Breast epithelium (tissue), 4 donors: Measurements from ENCODE around the gene ZSWIM3. TPM values are rescaled to one million over a fixed set of nuclear protein-coding genes. Genes with fewer than 3 reads are reported as not detected.
"Not testable (repeated sequence)": the region's sequence is repeated elsewhere in the genome, so short reads cannot be mapped to it uniquely, and the experiment has no call there.

Experiments used
- DNase-seq, 2 donors: peaks; one replicate each; pipeline ENCODE4 v3.0.0-alpha.2; 2019; ENCODE audit warnings: low spot score in 2 of 2
- H3K27ac ChIP-seq, 2 donors: fragments of 200-600 bp; sonication (generic) in 1 of 2; one replicate each; pipeline ENCODE4 v1.5.1; 2016 to 2019; ENCODE audit warnings: mild to moderate bottlenecking in 1 of 2
- H3K27me3 ChIP-seq, 2 donors: fragments of 200-600 bp; sonication (generic) in 1 of 2; one replicate each; pipeline versions ENCODE4 v1.5.1 to v1.6.0; 2017 to 2019; ENCODE audit warnings: control low read depth in 1 of 2, mild to moderate bottlenecking in 1 of 2
- H3K36me3 ChIP-seq: fragments of 200-600 bp; one replicate; pipeline ENCODE4 v1.5.1; 2019
- H3K4me1 ChIP-seq, 2 donors: fragments of 200-600 bp; sonication (generic); one replicate each; pipeline ENCODE4 v1.5.1; 2016 to 2019; ENCODE audit warnings: control low read depth in 1 of 2
- H3K4me3 ChIP-seq, 3 donors: fragments of 200-600 bp; sonication (generic); 1 replicate in 2 of 3; 2 replicates in 1 of 3; pipeline ENCODE4 v1.5.1; 2016 to 2019; ENCODE audit warnings: mild to moderate bottlenecking in 3 of 3, moderate library complexity in 2 of 3
- H3K9me3 ChIP-seq, 2 donors: fragments of 200-600 bp; sonication (generic) in 1 of 2; one replicate each; pipeline ENCODE4 v1.5.1; 2016 to 2019; ENCODE audit warnings: control low read depth in 1 of 2
- POLR2A ChIP-seq: fragments of 450-650 bp; IDR thresholded peaks from one replicate; pipeline ENCODE4 v1.6.1; 2016; ENCODE audit warnings: antibody characterized with exemption, mild to moderate bottlenecking, moderate library complexity
- POLR2AphosphoS5 ChIP-seq, 3 donors: sonication (generic); formaldehyde crosslinking; IDR thresholded peaks; one replicate each; pipeline ENCODE4 v1.6.1; 2017; ENCODE audit warnings: antibody characterized with exemption in 3 of 3
- intact Hi-C: fragments of 100-400 bp; cut with DNase I; formaldehyde crosslinking; loops from one replicate; pipeline ENCODE4 v1.15.1; 2023; ENCODE audit warnings: low total_unique reads
- total RNA-seq, 3 donors: library from RNA; depleted of rRNA; stranded (reverse); fragments of >200 nt; gene quantifications; one replicate each; pipeline ENCODE4 v1.1.0, GENCODE V29; 2016
- TF ChIP-seq, protein P1 (sequence below), 3 donors: fragments of 450-650 bp; IDR thresholded peaks; one replicate each; pipeline ENCODE4 v1.5.1; 2016 to 2017; ENCODE audit warnings: antibody characterized with exemption in 3 of 3, mild to moderate bottlenecking in 3 of 3, moderate library complexity in 3 of 3

Gene ZSWIM3
- total RNA-seq, 3 donors from 2014 or later, result 1.9 to 5.4 (median 4.9) TPM

DNA sequence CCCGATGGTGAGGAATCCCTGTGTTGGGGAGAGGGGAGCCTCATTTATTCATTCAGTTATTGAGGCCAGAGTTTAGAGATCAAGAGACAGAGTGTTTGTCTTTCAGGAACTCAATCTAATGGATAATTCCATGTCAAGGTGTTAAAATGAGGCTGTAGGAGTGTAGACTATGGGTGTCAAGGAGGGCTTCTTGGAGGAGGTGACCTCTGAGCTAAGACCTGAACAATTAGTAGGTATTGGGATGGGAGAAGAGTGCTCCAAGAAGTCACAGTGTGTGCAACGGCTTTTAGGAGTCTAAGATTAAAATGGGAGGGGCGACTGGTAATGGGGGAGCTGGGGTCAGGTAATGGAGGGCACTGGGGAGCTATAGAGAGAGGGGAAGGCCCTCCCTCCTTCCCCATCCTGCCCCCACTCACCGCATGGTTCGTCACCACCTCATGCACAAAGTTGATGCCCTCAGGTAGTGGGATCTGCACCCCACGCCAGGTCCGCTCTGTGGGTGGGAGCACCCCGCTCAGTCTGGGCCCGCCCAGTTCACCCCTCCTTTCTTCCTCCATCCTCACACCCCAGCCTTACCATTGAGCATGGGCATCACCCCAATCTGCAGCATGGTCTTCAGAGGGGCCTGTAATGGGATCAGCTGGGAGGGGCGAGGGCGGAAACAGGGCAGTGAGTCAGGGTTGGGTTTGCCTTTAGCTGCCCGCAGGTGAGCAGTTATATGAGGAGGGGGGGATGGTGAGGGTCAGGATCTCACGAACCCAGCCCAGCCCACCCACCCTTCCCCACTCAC is 41.8 kb downstream of the ZSWIM3 start:
- TF ChIP-seq, protein P1, sequence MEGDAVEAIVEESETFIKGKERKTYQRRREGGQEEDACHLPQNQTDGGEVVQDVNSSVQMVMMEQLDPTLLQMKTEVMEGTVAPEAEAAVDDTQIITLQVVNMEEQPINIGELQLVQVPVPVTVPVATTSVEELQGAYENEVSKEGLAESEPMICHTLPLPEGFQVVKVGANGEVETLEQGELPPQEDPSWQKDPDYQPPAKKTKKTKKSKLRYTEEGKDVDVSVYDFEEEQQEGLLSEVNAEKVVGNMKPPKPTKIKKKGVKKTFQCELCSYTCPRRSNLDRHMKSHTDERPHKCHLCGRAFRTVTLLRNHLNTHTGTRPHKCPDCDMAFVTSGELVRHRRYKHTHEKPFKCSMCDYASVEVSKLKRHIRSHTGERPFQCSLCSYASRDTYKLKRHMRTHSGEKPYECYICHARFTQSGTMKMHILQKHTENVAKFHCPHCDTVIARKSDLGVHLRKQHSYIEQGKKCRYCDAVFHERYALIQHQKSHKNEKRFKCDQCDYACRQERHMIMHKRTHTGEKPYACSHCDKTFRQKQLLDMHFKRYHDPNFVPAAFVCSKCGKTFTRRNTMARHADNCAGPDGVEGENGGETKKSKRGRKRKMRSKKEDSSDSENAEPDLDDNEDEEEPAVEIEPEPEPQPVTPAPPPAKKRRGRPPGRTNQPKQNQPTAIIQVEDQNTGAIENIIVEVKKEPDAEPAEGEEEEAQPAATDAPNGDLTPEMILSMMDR (IDR thresholded peaks at IDR 0.05), result no peak
- TF ChIP-seq POLR2AphosphoS5 (IDR thresholded peaks at IDR 0.05) (no peak), POLR2A (no peak)
- Histone ChIP-seq H3K36me3 (no peaks in the 10 kb centered on the region), H3K4me3 (no peak overlapping the region), H3K9me3 (no peaks in the 10 kb centered on the region), H3K27me3 (no peaks in the 10 kb centered on the region), H3K4me1 (no peaks in the 10 kb centered on the region), H3K27ac (no peak overlapping the region)
- intact Hi-C loops, result no loop called here
- DNase-seq, result no peak

DNA sequence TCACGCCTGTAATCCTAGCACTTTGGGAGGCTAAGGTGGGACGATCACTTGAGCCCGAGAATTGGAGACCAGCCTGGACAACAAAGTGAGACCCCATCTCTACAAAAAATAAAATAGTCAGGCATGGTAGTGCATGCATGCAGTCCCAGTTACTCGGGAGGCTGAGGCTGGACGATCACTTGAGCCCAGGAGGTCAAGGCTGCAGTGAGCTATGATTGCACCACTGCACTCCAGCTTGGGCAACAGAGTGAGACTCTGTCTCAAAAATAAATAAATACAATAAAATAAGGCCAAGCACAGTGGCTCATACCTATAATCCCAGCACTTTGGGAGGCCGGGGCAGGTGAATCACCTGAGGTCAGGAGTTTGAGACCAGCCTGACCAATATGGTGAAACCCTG is 43.9 kb downstream of the ZSWIM3 start:
- H3K36me3 ChIP-seq, H3K9me3 ChIP-seq, H3K27ac ChIP-seq, H3K27me3 ChIP-seq, H3K4me1 ChIP-seq, DNase-seq, H3K4me3 ChIP-seq, intact Hi-C loops: not testable (repeated sequence)

DNA sequence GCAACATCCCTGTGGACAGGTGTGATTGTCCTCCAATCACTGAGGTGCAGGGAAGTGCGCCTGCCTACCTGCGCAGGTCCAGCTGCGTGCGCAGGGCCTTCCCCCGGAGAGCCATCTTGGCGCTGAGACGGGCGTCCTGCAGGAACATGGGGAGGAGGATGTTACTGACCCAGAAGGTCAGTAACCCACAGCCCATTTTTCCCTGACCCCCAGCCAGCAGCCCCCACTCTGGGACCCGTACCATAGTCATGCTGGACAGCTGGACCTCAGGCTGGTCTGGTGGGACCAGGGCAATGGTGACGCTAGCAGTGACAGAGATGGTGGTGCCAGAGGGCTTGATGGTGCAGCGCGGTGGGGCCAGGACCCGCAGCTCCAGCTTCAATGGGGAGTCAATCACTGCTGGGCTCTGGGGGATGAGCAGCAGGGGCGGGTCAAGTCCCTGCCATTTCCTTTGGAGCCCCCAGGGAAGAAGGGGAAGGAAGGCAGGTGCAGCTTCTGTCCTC is 44.8 kb downstream of the ZSWIM3 start:
- H3K36me3 ChIP-seq, result no peaks in the 10 kb centered on the region
- TF ChIP-seq POLR2AphosphoS5 (IDR thresholded peaks at IDR 0.05), result no peak
- no peak for TF ChIP-seq POLR2A
- TF ChIP-seq, protein P1 (IDR thresholded peaks at IDR 0.05), result no peak
- no peaks in the 10 kb centered on the region for H3K9me3 ChIP-seq

DNA sequence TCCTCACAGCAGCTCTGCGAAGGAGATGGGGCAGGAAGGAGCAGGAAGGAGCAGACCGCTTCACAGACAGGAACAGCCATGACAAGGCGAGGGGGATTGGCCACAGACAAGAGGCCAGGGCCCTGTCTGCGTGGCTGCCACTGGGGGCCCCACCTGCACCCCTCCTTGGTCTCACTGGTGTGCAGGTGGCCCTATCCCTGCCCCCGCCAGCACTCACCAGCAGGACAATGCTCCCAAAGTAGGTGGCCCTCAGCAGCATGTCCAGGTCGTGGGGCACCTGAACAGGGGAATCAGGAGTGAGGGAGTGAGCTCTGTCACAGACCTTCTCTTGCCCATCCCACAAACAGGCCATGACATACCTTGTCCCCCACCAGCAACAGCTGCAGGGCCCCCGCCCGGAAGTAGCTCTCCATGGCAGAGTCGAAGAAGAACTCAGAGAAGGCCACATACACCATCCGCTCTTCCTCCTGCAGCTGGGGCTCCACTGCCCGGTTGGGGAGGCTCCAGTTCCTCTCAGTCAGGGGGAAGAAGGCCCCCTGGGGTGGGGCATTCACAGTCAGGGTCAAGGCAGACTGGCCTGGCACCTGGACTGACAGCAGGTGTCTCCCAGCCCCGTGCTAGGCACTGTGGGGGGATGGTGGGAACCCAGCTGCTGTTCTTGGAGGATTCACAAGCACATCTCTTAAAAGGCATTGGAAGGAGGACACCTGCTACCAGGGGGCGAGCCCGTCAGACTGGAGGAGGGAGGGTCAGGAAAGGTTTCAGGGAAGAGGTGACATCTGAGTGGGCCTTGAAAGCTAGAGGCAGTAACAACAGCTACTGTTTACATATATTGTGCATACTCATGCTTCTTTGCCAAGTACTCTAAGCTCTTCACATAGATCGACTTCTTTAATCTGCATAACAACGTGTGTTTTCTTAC is 47.4 kb downstream of the ZSWIM3 start:
- no peaks in the 10 kb centered on the region for H3K27me3 ChIP-seq
- TF ChIP-seq POLR2AphosphoS5 (IDR thresholded peaks at IDR 0.05) (no peak), POLR2A (no peak)
- TF ChIP-seq, protein P1 (IDR thresholded peaks at IDR 0.05), result no peak
- H3K4me1 ChIP-seq, result no peaks in the 10 kb centered on the region
- no peaks in the 10 kb centered on the region for H3K9me3 ChIP-seq
- no peaks in the 10 kb centered on the region for H3K36me3 ChIP-seq
- H3K27ac ChIP-seq, result no peak overlapping the region
- H3K4me3 ChIP-seq, result no peak overlapping the region
- DNase-seq, result no peak
- intact Hi-C loops, result no loop called here

More for the DNA sequence above, 44.8 kb downstream of the ZSWIM3 start:
- Histone ChIP-seq H3K4me3 (no peak overlapping the region), H3K27me3 (no peaks in the 10 kb centered on the region), H3K4me1 (no peaks in the 10 kb centered on the region), H3K27ac (no peak overlapping the region)
- intact Hi-C loops, result no loop called here
- DNase-seq, result no peak

DNA sequence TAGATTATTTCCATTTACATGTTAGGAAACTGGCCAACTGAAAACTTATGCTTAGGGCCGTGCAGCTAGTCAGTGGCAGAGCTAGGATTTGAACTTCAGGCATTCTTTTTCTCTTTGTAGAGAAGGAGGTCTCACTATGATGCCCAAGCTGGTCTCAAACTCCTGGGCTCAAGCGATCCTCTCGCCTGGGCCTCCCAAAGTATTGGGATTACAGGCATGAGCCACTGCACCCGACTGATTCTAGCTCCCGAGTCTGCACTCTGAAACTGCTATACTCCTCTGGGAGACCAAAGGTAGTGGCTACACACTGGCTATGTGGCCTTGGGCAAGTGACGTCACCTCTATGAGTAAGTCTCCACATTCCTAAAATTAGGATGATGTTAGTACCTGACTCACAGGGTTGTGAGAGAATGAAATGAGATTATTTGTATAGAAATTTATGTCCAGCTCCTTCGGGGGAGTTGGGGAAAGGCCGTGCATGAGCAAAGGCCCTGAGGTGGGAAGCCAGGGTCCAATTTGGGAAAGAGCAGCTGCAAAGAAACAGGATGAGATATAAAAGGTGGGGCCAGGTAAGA is 48.2 kb downstream of the ZSWIM3 start:
- Histone ChIP-seq H3K4me1 (no peaks in the 10 kb centered on the region), H3K4me3 (no peak overlapping the region), H3K27me3 (no peaks in the 10 kb centered on the region), H3K36me3 (no peaks in the 10 kb centered on the region), H3K9me3 (no peaks in the 10 kb centered on the region), H3K27ac (no peak overlapping the region)
- TF ChIP-seq POLR2A (no peak), POLR2AphosphoS5 (IDR thresholded peaks at IDR 0.05) (no peak)
- TF ChIP-seq, protein P1 (IDR thresholded peaks at IDR 0.05), result no peak
- intact Hi-C loops, result no loop called here
- DNase-seq, result no peak
